ENCODE measurements around the gene LRRN4.

- TF ChIP-seq POLR2A (IDR thresholded peaks at IDR 0.05) = no peak
- no peak for TF ChIP-seq CTCF (IDR thresholded peaks at IDR 0.05)
- TF ChIP-seq POLR2AphosphoS5 (IDR thresholded peaks at IDR 0.05) = no peak
- no peak for TF ChIP-seq EP300 (IDR thresholded peaks at IDR 0.05)
Observed at GRCh38 chr20:6091661-6092060, 37.8 kb upstream of the LRRN4 start.
